GM12878 (cell line): ENCODE measurements around the gene EIF4E2. TPM values are rescaled to one million over a fixed set of nuclear protein-coding genes. Genes with fewer than 3 reads are reported as not detected.

Experiments used
- ATAC-seq: fragments of 200-7000 bp; cut with Tn5 transposase; 3 replicates; pipeline ENCODE4 v1.9.1; 2020; ENCODE audit warnings: mild to moderate bottlenecking, moderate library complexity
- BruUV-seq: library from RNA; stranded (reverse); fragments of 400-500 nt; replicated peaks from 2 replicates; lab custom pipeline; 2021; lab: Mats Ljungman, UMichigan
- CTCF ChIA-PET: fragments of 300-600 bp; sonication (Branson Sonifier 250); formaldehyde crosslinking; extraction: SDS; loops from one replicate; lab custom pipeline; 2021; ENCODE audit warnings: inconsistent platforms; lab: Yijun Ruan, JAX
- POLR2A ChIA-PET: fragments of 350-600 bp; formaldehyde crosslinking; extraction: SDS; loops from one replicate; lab custom pipeline; 2021; ENCODE audit warnings: inconsistent platforms; lab: Charles Lee
- RAD21 ChIA-PET: fragments of 300-600 bp; sonication (Branson Sonifier 250); formaldehyde crosslinking; loops from one replicate; lab custom pipeline; 2023; ENCODE audit warnings: antibody characterized with exemption; ENCODE audit not compliant: unreplicated experiment; lab: Charles Lee
- SMC1A ChIA-PET: fragments of 300-600 bp; sonication (Branson Sonifier 250); formaldehyde crosslinking; loops from one replicate; lab custom pipeline; 2023; ENCODE audit not compliant: unreplicated experiment, uncharacterized antibody; lab: Charles Lee
- DNase-seq: peaks from one replicate; pipeline ENCODE4 v3.0.0-alpha.2; 2011; ENCODE audit warnings: low read depth, low spot score
- FAIRE-seq: peaks from 3 replicates; lab custom pipeline; 2011; peaks lifted over from hg19 to GRCh38; lab: Jason Lieb, UNC
- H2AFZ ChIP-seq: 2 replicates; pipeline ENCODE4 v1.6.0; 2011; ENCODE audit warnings: low read depth, low read length, control low read depth; ENCODE audit not compliant: control insufficient read depth
- H3K27ac ChIP-seq: 2 replicates; pipeline ENCODE4 v1.5.1; 2011; ENCODE audit warnings: control low read depth; ENCODE audit not compliant: control insufficient read depth, insufficient read depth
- H3K27me3 ChIP-seq, 2 experiments: replicated peaks in 1 of 2; 2 replicates each; pipeline versions ENCODE4 v1.6.0 to v1.6.1; 2011; ENCODE audit warnings: low read length in 1 of 2; ENCODE audit not compliant: control insufficient read depth in 2 of 2, insufficient read depth in 2 of 2
- H3K36me3 ChIP-seq, 2 experiments: 2 replicates each; pipeline ENCODE4 v1.5.1; 2011; ENCODE audit warnings: low read length in 1 of 2; ENCODE audit not compliant: control insufficient read depth in 2 of 2, insufficient read depth in 2 of 2
- H3K4me1 ChIP-seq: 2 replicates; pipeline ENCODE4 v1.6.1; 2011; ENCODE audit warnings: mild to moderate bottlenecking, low read length, moderate library complexity, mixed read lengths; ENCODE audit not compliant: control insufficient read depth, insufficient read depth
- H3K4me2 ChIP-seq: 2 replicates; pipeline ENCODE4 v1.6.0; 2011; ENCODE audit warnings: control low read depth; ENCODE audit not compliant: control insufficient read depth, insufficient read depth
- H3K4me3 ChIP-seq: fragments of 200-600 bp; sonication (generic); 2 replicates; pipeline ENCODE4 v1.5.1; 2016
- H3K79me2 ChIP-seq: 2 replicates; pipeline ENCODE4 v1.6.0; 2011; ENCODE audit warnings: low read length; ENCODE audit not compliant: control insufficient read depth, insufficient read depth
- H3K9ac ChIP-seq: 2 replicates; pipeline ENCODE4 v1.8.0; 2011; ENCODE audit warnings: low read length, control low read depth, mixed read lengths; ENCODE audit not compliant: control insufficient read depth, insufficient read depth
- H3K9me3 ChIP-seq: replicated peaks from 3 replicates; pipeline ENCODE4 v1.5.1; 2011; ENCODE audit warnings: mild to moderate bottlenecking, low read length; ENCODE audit not compliant: control insufficient read depth, insufficient read depth
- H4K20me1 ChIP-seq: 2 replicates; pipeline ENCODE4 v1.6.0; 2011; ENCODE audit not compliant: control insufficient read depth, insufficient read depth
- CEBPB ChIP-seq, 2 experiments: fragments of 150-350 bp in 1 of 2; IDR thresholded peaks; 2 replicates each; pipeline ENCODE4 v1.6.1; 2012 to 2014; ENCODE audit warnings: low read depth in 2 of 2, low read length in 2 of 2, borderline replicate concordance in 1 of 2, inconsistent platforms in 1 of 2
- GABPA ChIP-seq: IDR thresholded peaks from 2 replicates; pipeline ENCODE4 v1.6.1; 2014; ENCODE audit warnings: antibody characterized with exemption, low read depth, mild to moderate bottlenecking, inconsistent platforms
- HDAC2 ChIP-seq: fragments of 200-600 bp; sonication (generic); IDR thresholded peaks from 2 replicates; pipeline ENCODE4 v1.6.1; 2017
- NR2C2 ChIP-seq: IDR thresholded peaks from 2 replicates; pipeline ENCODE4 v1.6.1; 2011; ENCODE audit warnings: borderline replicate concordance, low read depth; ENCODE audit not compliant: control insufficient read depth, insufficient read length
- RB1 ChIP-seq: fragments of 450-650 bp; formaldehyde crosslinking; IDR thresholded peaks from 2 replicates; pipeline ENCODE4 v1.6.1; 2017; ENCODE audit warnings: mild to moderate bottlenecking, borderline replicate concordance
- SMARCA5 ChIP-seq: fragments of 450-650 bp; IDR thresholded peaks from 2 replicates; pipeline ENCODE4 v1.6.1; 2017; ENCODE audit warnings: mild to moderate bottlenecking
- SUPT20H ChIP-seq: IDR thresholded peaks from 2 replicates; pipeline ENCODE4 v1.6.1; 2011; ENCODE audit warnings: low read depth, mild to moderate bottlenecking, low read length, moderate library complexity, borderline replicate concordance; ENCODE audit not compliant: control insufficient read depth
- ZNF24 ChIP-seq: fragments of 450-650 bp; IDR thresholded peaks from 2 replicates; pipeline ENCODE4 v1.6.1; 2017; ENCODE audit warnings: antibody characterized with exemption, mild to moderate bottlenecking
- ZNF622 ChIP-seq: fragments of 450-650 bp; IDR thresholded peaks from 2 replicates; pipeline ENCODE4 v1.6.1; 2017; ENCODE audit warnings: mild to moderate bottlenecking, inconsistent platforms
- WGBS: methylation state at CpG from one replicate; pipeline ENCODE4 v1.1.6; 2016; ENCODE audit warnings: low lambda C conversion rate; ENCODE audit not compliant: insufficient replicate concordance, insufficient coverage; ENCODE audit errors: missing lambda C conversion rate; 5-methylcytosine and 5-hydroxymethylcytosine counted together
- in situ Hi-C: fragments of 300-500 bp; cut with MboI; formaldehyde crosslinking; loops from 9 replicates; pipeline ENCODE4 v1.14.3; 2018; ENCODE audit warnings: mixed read lengths
- intact Hi-C: fragments of 100-400 bp; cut with micrococcal nuclease; formaldehyde crosslinking; loops from one replicate; pipeline ENCODE4 v1.14.2; 2022; ENCODE audit not compliant: unreplicated experiment
- polyA plus RNA-seq, 11 experiments: library from polyadenylated mRNA; depleted of rRNA in 4 of 11; unstranded in 6 of 11; stranded (reverse) in 5 of 11; fragments of >200 nt; fragmentation: Nextera tagmentation in 4 of 11; fragmentation: Illumina TruSeq in 1 of 11; extraction: Ambion mirVana in 4 of 11; extraction: Trizol in 1 of 11; gene quantifications; 1 replicate in 1 of 11; 2 replicates in 10 of 11; pipeline versions ENCODE4 v1.2.1 to v1.2.3, GENCODE V29; 2011 to 2016; ENCODE audit warnings: inconsistent platforms in 2 of 11, missing spikeins in 2 of 11, low read depth in 1 of 11
- total RNA-seq, 4 experiments: library from RNA; depleted of rRNA in 3 of 4; stranded (reverse); fragments of >200 nt in 3 of 4; fragmentation: Illumina TruSeq in 1 of 4; extraction: Trizol in 1 of 4; gene quantifications; 2 replicates each; pipeline versions ENCODE4 v1.2.1 to v1.2.3, GENCODE V29; 2013 to 2021
- TF ChIP-seq, protein P1 (sequence below): fragments of 150-350 bp; IDR thresholded peaks from 2 replicates; pipeline ENCODE4 v1.6.1; 2014; ENCODE audit warnings: mild to moderate bottlenecking, low read depth, low read length
- TF ChIP-seq, protein P2 (sequence below): IDR thresholded peaks from 2 replicates; pipeline ENCODE4 v1.6.1; 2012; ENCODE audit warnings: mild to moderate bottlenecking, low read depth, low read length
- TF ChIP-seq, protein P3 (sequence below): fragments of 450-650 bp; IDR thresholded peaks from 2 replicates; pipeline ENCODE4 v1.6.1; 2016; ENCODE audit warnings: mild to moderate bottlenecking, moderate library complexity, borderline replicate concordance

Gene EIF4E2
- total and polyA plus RNA-seq, 10 of the 15 experiments (the other 5 are each of a cell fraction or from before 2014, with no cell fraction given) = 56.1 to 158 (median 110) TPM

DNA sequence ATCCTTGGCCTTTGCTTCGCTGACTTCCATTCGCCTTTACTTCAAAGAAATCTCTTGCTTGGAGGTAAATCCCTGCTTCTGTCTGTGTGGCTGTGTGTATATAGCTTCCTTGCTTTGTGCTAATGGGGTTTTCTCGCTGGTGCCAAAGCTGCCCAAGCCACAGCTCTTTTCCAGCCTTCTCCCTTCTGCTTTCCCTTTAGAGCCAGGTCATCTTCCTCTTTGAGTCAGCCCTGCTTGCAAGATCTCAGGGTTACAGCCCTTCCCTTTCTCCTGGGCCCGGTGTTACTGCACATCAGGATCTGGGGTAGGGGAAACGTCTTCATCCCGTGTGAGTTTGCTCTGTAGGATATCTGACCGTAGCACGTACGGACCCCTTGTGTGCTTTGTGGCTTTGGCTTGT lies 19.1 kb downstream of the EIF4E2 start:
- Histone ChIP-seq H3K4me3 (no peak overlapping the region), H3K9ac (no peak overlapping the region), H4K20me1 (no peaks in the 10 kb centered on the region), H3K4me2 (no peak overlapping the region), H3K27ac (no peak overlapping the region), H3K36me3 (peaks cover 15 to 42% of the 10 kb centered on the region in 2 experiments), H3K27me3 (no peaks in the 10 kb centered on the region), H3K79me2 (no peaks in the 10 kb centered on the region), H2AFZ (no peak overlapping the region), H3K9me3 (no peaks in the 10 kb centered on the region), H3K4me1 (no peaks in the 10 kb centered on the region)
- POLR2A ChIA-PET = interaction anchor here (1.1 kb wide), 1 partner anchor 21 kb away, joined by 3 read pairs; no protein-coding TSS in a partner anchor
- SMC1A ChIA-PET = no interaction called here
- TF ChIP-seq, protein P1, sequence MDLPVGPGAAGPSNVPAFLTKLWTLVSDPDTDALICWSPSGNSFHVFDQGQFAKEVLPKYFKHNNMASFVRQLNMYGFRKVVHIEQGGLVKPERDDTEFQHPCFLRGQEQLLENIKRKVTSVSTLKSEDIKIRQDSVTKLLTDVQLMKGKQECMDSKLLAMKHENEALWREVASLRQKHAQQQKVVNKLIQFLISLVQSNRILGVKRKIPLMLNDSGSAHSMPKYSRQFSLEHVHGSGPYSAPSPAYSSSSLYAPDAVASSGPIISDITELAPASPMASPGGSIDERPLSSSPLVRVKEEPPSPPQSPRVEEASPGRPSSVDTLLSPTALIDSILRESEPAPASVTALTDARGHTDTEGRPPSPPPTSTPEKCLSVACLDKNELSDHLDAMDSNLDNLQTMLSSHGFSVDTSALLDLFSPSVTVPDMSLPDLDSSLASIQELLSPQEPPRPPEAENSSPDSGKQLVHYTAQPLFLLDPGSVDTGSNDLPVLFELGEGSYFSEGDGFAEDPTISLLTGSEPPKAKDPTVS = no peak
- TF ChIP-seq CEBPB (IDR thresholded peaks at IDR 0.05; ENCODE audit: borderline replicate concordance in 1 of 2, low read depth in 2 of 2, low read length in 2 of 2) = no peak
- TF ChIP-seq NR2C2 = no peak
- TF ChIP-seq SUPT20H = no peak
- no peak for TF ChIP-seq ZNF622
- no peak for TF ChIP-seq GABPA
- TF ChIP-seq HDAC2 = no peak
- no peak for TF ChIP-seq ZNF24
- TF ChIP-seq SMARCA5 = no peak
- TF ChIP-seq, protein P2, sequence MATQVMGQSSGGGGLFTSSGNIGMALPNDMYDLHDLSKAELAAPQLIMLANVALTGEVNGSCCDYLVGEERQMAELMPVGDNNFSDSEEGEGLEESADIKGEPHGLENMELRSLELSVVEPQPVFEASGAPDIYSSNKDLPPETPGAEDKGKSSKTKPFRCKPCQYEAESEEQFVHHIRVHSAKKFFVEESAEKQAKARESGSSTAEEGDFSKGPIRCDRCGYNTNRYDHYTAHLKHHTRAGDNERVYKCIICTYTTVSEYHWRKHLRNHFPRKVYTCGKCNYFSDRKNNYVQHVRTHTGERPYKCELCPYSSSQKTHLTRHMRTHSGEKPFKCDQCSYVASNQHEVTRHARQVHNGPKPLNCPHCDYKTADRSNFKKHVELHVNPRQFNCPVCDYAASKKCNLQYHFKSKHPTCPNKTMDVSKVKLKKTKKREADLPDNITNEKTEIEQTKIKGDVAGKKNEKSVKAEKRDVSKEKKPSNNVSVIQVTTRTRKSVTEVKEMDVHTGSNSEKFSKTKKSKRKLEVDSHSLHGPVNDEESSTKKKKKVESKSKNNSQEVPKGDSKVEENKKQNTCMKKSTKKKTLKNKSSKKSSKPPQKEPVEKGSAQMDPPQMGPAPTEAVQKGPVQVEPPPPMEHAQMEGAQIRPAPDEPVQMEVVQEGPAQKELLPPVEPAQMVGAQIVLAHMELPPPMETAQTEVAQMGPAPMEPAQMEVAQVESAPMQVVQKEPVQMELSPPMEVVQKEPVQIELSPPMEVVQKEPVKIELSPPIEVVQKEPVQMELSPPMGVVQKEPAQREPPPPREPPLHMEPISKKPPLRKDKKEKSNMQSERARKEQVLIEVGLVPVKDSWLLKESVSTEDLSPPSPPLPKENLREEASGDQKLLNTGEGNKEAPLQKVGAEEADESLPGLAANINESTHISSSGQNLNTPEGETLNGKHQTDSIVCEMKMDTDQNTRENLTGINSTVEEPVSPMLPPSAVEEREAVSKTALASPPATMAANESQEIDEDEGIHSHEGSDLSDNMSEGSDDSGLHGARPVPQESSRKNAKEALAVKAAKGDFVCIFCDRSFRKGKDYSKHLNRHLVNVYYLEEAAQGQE = no peak
- TF ChIP-seq, protein P3, sequence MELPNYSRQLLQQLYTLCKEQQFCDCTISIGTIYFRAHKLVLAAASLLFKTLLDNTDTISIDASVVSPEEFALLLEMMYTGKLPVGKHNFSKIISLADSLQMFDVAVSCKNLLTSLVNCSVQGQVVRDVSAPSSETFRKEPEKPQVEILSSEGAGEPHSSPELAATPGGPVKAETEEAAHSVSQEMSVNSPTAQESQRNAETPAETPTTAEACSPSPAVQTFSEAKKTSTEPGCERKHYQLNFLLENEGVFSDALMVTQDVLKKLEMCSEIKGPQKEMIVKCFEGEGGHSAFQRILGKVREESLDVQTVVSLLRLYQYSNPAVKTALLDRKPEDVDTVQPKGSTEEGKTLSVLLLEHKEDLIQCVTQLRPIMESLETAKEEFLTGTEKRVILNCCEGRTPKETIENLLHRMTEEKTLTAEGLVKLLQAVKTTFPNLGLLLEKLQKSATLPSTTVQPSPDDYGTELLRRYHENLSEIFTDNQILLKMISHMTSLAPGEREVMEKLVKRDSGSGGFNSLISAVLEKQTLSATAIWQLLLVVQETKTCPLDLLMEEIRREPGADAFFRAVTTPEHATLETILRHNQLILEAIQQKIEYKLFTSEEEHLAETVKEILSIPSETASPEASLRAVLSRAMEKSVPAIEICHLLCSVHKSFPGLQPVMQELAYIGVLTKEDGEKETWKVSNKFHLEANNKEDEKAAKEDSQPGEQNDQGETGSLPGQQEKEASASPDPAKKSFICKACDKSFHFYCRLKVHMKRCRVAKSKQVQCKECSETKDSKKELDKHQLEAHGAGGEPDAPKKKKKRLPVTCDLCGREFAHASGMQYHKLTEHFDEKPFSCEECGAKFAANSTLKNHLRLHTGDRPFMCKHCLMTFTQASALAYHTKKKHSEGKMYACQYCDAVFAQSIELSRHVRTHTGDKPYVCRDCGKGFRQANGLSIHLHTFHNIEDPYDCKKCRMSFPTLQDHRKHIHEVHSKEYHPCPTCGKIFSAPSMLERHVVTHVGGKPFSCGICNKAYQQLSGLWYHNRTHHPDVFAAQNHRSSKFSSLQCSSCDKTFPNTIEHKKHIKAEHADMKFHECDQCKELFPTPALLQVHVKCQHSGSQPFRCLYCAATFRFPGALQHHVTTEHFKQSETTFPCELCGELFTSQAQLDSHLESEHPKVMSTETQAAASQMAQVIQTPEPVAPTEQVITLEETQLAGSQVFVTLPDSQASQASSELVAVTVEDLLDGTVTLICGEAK = no peak
- no peak for TF ChIP-seq RB1
- 95% methylated on average over 9 of the region's 9 CpGs for WGBS
- DNase-seq = no peak
- BruUV-seq = no TSS peak
- intact Hi-C loops = no loop called here
- no peak for ATAC-seq
- FAIRE-seq = no peak
- RAD21 ChIA-PET = no interaction called here
- in situ Hi-C loops = no loop called here
- CTCF ChIA-PET = no interaction called here
